Activated CD8-positive, alpha-beta memory T cell treated with anti-CD3 and anti-CD28 coated beads for 36 hours (primary cell): ENCODE results near the gene DDC. TPM values are rescaled to one million over a fixed set of nuclear protein-coding genes. Genes with fewer than 3 reads are reported as not detected.
"Not testable (repeated sequence)": the region's sequence is repeated elsewhere in the genome, so short reads cannot be mapped to it uniquely, and the experiment has no call there.

ENCODE experiments used
- CTCF ChIA-PET: fragments of 350-600 bp; sonication (Branson Sonifier 250); formaldehyde crosslinking; loops from one replicate; lab custom pipeline; 2021; ENCODE audit warnings: antibody characterized with exemption; lab: Charles Lee
- POLR2A ChIA-PET: fragments of 350-600 bp; sonication (Branson Sonifier 250); formaldehyde crosslinking; loops from one replicate; lab custom pipeline; 2021; ENCODE audit warnings: antibody characterized with exemption; lab: Charles Lee
- total RNA-seq, 2 experiments: library from RNA; stranded (reverse); gene quantifications; one replicate each; pipeline ENCODE4 v1.2.3, GENCODE V29; 2021

The DDC gene
- total RNA-seq, 2 experiments from 2014 or later = 0.71 to 0.72 TPM

GRCh38 chr7:50559881-50560280 lies 5.3 kb downstream of the DDC start:
- CTCF ChIA-PET = no interaction called here
- POLR2A ChIA-PET = no interaction called here

GRCh38 chr7:50558294-50559053 lies 6.7 kb downstream of the DDC start:
- CTCF ChIA-PET = no interaction called here
- POLR2A ChIA-PET = no interaction called here

- ChIA-PET CTCF (interaction anchor here (0.6 kb wide), 1 partner anchor 495 kb away, joined by 3 read pairs; no protein-coding TSS in a partner anchor), POLR2A (no interaction called here)
These were observed 8.1 kb downstream of the DDC start for GRCh38 chr7:50557099-50557498.

GRCh38 chr7:50556247-50556991 lies 8.8 kb downstream of the DDC start:
- CTCF ChIA-PET = interaction anchor here (0.6 kb wide), 1 partner anchor 494 kb away, joined by 3 read pairs; no protein-coding TSS in a partner anchor
- POLR2A ChIA-PET = no interaction called here

- CTCF ChIA-PET = no interaction called here
These were observed 9.5 kb downstream of the DDC start for GRCh38 chr7:50555594-50556140.

GRCh38 chr7:50554431-50555322 lies 10.5 kb downstream of the DDC start:
- CTCF ChIA-PET = no interaction called here
- POLR2A ChIA-PET = no interaction called here

More at GRCh38 chr7:50555594-50556140, 9.5 kb downstream of the DDC start:
- POLR2A ChIA-PET = no interaction called here

GRCh38 chr7:50553973-50554372 lies 11.2 kb downstream of the DDC start:
- POLR2A ChIA-PET = no interaction called here
- CTCF ChIA-PET = no interaction called here

- POLR2A ChIA-PET = no interaction called here
- CTCF ChIA-PET = no interaction called here
These were observed 12.3 kb downstream of the DDC start for GRCh38 chr7:50552921-50553320.

- POLR2A ChIA-PET = no interaction called here
- CTCF ChIA-PET = no interaction called here
These were observed 13.1 kb downstream of the DDC start for GRCh38 chr7:50552139-50552538.

- CTCF ChIA-PET, POLR2A ChIA-PET: not testable (repeated sequence)
These were observed 19.6 kb downstream of the DDC start for GRCh38 chr7:50545613-50546012.

GRCh38 chr7:50544992-50545391 lies 20.2 kb downstream of the DDC start:
- CTCF ChIA-PET = interaction anchor here (0.8 to 1.4 kb wide), 2 partner anchors 9 to 14 kb away, joined by 3 to 4 read pairs; no protein-coding TSS in a partner anchor

GRCh38 chr7:50543776-50544442 lies 21.3 kb downstream of the DDC start:
- ChIA-PET POLR2A (no interaction called here), CTCF (interaction anchor here (1.4 kb wide), 1 partner anchor 8 kb away, joined by 3 read pairs; no protein-coding TSS in a partner anchor)

More at GRCh38 chr7:50544992-50545391, 20.2 kb downstream of the DDC start:
- POLR2A ChIA-PET = no interaction called here

GRCh38 chr7:50542132-50542531 lies 23.1 kb downstream of the DDC start:
- POLR2A ChIA-PET = no interaction called here
- CTCF ChIA-PET = no interaction called here

GRCh38 chr7:50540785-50541579 lies 24.2 kb downstream of the DDC start:
- POLR2A ChIA-PET = no interaction called here
- CTCF ChIA-PET = interaction anchor here (0.6 to 1.5 kb wide), 2 partner anchors 22 to 55 kb away, joined by 3 read pairs; no protein-coding TSS in a partner anchor

- ChIA-PET CTCF (interaction anchor here (1.5 kb wide), 1 partner anchor 23 kb away, joined by 3 read pairs; no protein-coding TSS in a partner anchor), POLR2A (no interaction called here)
These were observed 25.5 kb downstream of the DDC start for GRCh38 chr7:50539725-50540124.

- POLR2A ChIA-PET = no interaction called here
- CTCF ChIA-PET = no interaction called here
These were observed 26.7 kb downstream of the DDC start for GRCh38 chr7:50538478-50538877.

GRCh38 chr7:50537417-50537816 lies 27.8 kb downstream of the DDC start:
- CTCF ChIA-PET = no interaction called here
- POLR2A ChIA-PET = no interaction called here

- ChIA-PET CTCF (interaction anchor here (0.9 kb wide), 1 partner anchor 9 kb away, joined by 3 read pairs; no protein-coding TSS in a partner anchor), POLR2A (interaction anchor here (1.0 kb wide), 1 partner anchor 76 kb away, joined by 5 read pairs; no protein-coding TSS in a partner anchor)
These were observed 29.9 kb downstream of the DDC start for GRCh38 chr7:50535291-50535711.
